ENCODE measurements around the gene LAYN. TPM values are rescaled to one million over a fixed set of nuclear protein-coding genes. Genes with fewer than 3 reads are reported as not detected.

Gene LAYN
- 11.5 TPM for total RNA-seq
- 30.9 TPM for polyA plus RNA-seq
- long read RNA-seq, donor 1, result 0 reads
- long read RNA-seq, donor 2, result 0 reads
- long read RNA-seq, donor 3, partial matches to known transcripts, result 0 of 1 reads
- long read RNA-seq, donor 3, other reads (novel, unspliced or antisense), result 0 of 1 reads
- long read RNA-seq, donor 4, partial matches to known transcripts, result 0 of 1 reads
- long read RNA-seq, donor 4, other reads (novel, unspliced or antisense), result 0 of 1 reads
- long read RNA-seq, donor 5, transcript LAYN-201 (7 exons, 2,066 nt), result major isoform, 9 of 11 reads
- long read RNA-seq, donor 5, partial matches to known transcripts, result 0 of 11 reads
- long read RNA-seq, donor 5, other reads (novel, unspliced or antisense), result 0 of 11 reads
- long read RNA-seq, donor 6, partial matches to known transcripts, result 0 of 6 reads
- long read RNA-seq, donor 6, other reads (novel, unspliced or antisense), result 0 of 6 reads
- long read RNA-seq, donor 7, partial matches to known transcripts, result 0 of 5 reads
- long read RNA-seq, donor 7, other reads (novel, unspliced or antisense), result 0 of 5 reads
- long read RNA-seq, donor 8, partial matches to known transcripts, result 0 of 2 reads
- long read RNA-seq, donor 8, other reads (novel, unspliced or antisense), result 0 of 2 reads
- long read RNA-seq, donor 9, partial matches to known transcripts, result 0 of 2 reads
- long read RNA-seq, donor 9, other reads (novel, unspliced or antisense), result 0 of 2 reads
- long read RNA-seq, donor 10, partial matches to known transcripts, result 0 of 2 reads
- long read RNA-seq, donor 10, other reads (novel, unspliced or antisense), result 0 of 2 reads

GRCh38 chr11:111540114-111540936 lies at the start of gene LAYN:
Gene LAYN (plus strand): TSS chr11:111540720. CDS start chr11:111540844, 124 bp downstream.
- H3K4me3 ChIP-seq (ENCODE audit: low read length in 2 of 2), result peak within 1 kb of the TSS; percentile 37 to 53
- DNase-seq (ENCODE audit: low read depth in 6 of 9, low spot score in 9 of 9), result peak in 1 of 9 donors; percentile 29
- H3K27ac ChIP-seq (ENCODE audit: low read depth in 1 of 2, low read length in 1 of 2), result peak within 1 kb of the TSS; percentile 57 to 88
- peaks cover 0 to 11% of the 10 kb centered on the region in 2 donors for H3K9me3 ChIP-seq (ENCODE audit: control insufficient read depth in 2 of 2, insufficient read depth in 1 of 2, low read length in 1 of 2)
- peaks cover 33 to 83% of the 10 kb centered on the region in 2 donors for H3K27me3 ChIP-seq (ENCODE audit: control insufficient read depth in 2 of 2, insufficient read depth in 1 of 2, low read length in 1 of 2)
- WGBS, result 8% methylated on average over 70 of the region's 70 CpGs
- H3K36me3 ChIP-seq (ENCODE audit: control insufficient read depth in 2 of 2, insufficient read depth in 2 of 2, low read length in 1 of 2), result no peaks in the 10 kb centered on the region
- H3K4me1 ChIP-seq (ENCODE audit: control insufficient read depth in 2 of 2, insufficient read depth in 2 of 2, low read length in 2 of 2), result peaks cover 6 to 24% of the 10 kb centered on the region in 2 donors

GRCh38 chr11:111494040-111494439 lies 46.5 kb upstream of the LAYN start:
- 98% methylated on average over 1 of the region's 1 CpG for WGBS
- no peaks in the 10 kb centered on the region for H3K36me3 ChIP-seq (ENCODE audit: control insufficient read depth in 2 of 2, insufficient read depth in 2 of 2, low read length in 1 of 2)
- H3K4me3 ChIP-seq (ENCODE audit: low read length in 2 of 2), result no peak overlapping the region
- no peaks in the 10 kb centered on the region for H3K27me3 ChIP-seq (ENCODE audit: control insufficient read depth in 2 of 2, insufficient read depth in 1 of 2, low read length in 1 of 2)
- no peaks in the 10 kb centered on the region for H3K4me1 ChIP-seq (ENCODE audit: control insufficient read depth in 2 of 2, insufficient read depth in 2 of 2, low read length in 2 of 2)
- no peaks in the 10 kb centered on the region for H3K9me3 ChIP-seq (ENCODE audit: control insufficient read depth in 2 of 2, insufficient read depth in 1 of 2, low read length in 1 of 2)
- no peak for DNase-seq (ENCODE audit: low read depth in 6 of 9, low spot score in 9 of 9)
- H3K27ac ChIP-seq (ENCODE audit: low read depth in 1 of 2, low read length in 1 of 2), result no peak overlapping the region

- H3K4me1 ChIP-seq (ENCODE audit: control insufficient read depth in 2 of 2, insufficient read depth in 2 of 2, low read length in 2 of 2), result no peaks in the 10 kb centered on the region
- H3K27ac ChIP-seq (ENCODE audit: low read depth in 1 of 2, low read length in 1 of 2), result no peak overlapping the region
- WGBS, result 91% methylated on average over 5 of the region's 5 CpGs
- H3K27me3 ChIP-seq (ENCODE audit: control insufficient read depth in 2 of 2, insufficient read depth in 1 of 2, low read length in 1 of 2), result no peaks in the 10 kb centered on the region
- DNase-seq (ENCODE audit: low read depth in 6 of 9, low spot score in 9 of 9), result no peak
- H3K4me3 ChIP-seq (ENCODE audit: low read length in 2 of 2), result no peak overlapping the region
- no peaks in the 10 kb centered on the region for H3K36me3 ChIP-seq (ENCODE audit: control insufficient read depth in 2 of 2, insufficient read depth in 2 of 2, low read length in 1 of 2)
- no peaks in the 10 kb centered on the region for H3K9me3 ChIP-seq (ENCODE audit: control insufficient read depth in 2 of 2, insufficient read depth in 1 of 2, low read length in 1 of 2)
These were observed 41.0 kb upstream of the LAYN start for GRCh38 chr11:111499483-111499882.

GRCh38 chr11:111500481-111500880 lies 40.0 kb upstream of the LAYN start:
- H3K4me1 ChIP-seq (ENCODE audit: control insufficient read depth in 2 of 2, insufficient read depth in 2 of 2, low read length in 2 of 2), result no peaks in the 10 kb centered on the region
- 93% methylated on average over 1 of the region's 1 CpG for WGBS
- no peaks in the 10 kb centered on the region for H3K36me3 ChIP-seq (ENCODE audit: control insufficient read depth in 2 of 2, insufficient read depth in 2 of 2, low read length in 1 of 2)
- no peak overlapping the region for H3K27ac ChIP-seq (ENCODE audit: low read depth in 1 of 2, low read length in 1 of 2)
- no peaks in the 10 kb centered on the region for H3K9me3 ChIP-seq (ENCODE audit: control insufficient read depth in 2 of 2, insufficient read depth in 1 of 2, low read length in 1 of 2)
- no peak for DNase-seq (ENCODE audit: low read depth in 6 of 9, low spot score in 9 of 9)
- no peaks in the 10 kb centered on the region for H3K27me3 ChIP-seq (ENCODE audit: control insufficient read depth in 2 of 2, insufficient read depth in 1 of 2, low read length in 1 of 2)
- no peak overlapping the region for H3K4me3 ChIP-seq (ENCODE audit: low read length in 2 of 2)

- no peak for DNase-seq (ENCODE audit: low read depth in 6 of 9, low spot score in 9 of 9)
- H3K27me3 ChIP-seq (ENCODE audit: control insufficient read depth in 2 of 2, insufficient read depth in 1 of 2, low read length in 1 of 2), result no peaks in the 10 kb centered on the region
- no peaks in the 10 kb centered on the region for H3K36me3 ChIP-seq (ENCODE audit: control insufficient read depth in 2 of 2, insufficient read depth in 2 of 2, low read length in 1 of 2)
- no peak overlapping the region for H3K4me3 ChIP-seq (ENCODE audit: low read length in 2 of 2)
- WGBS, result 91% methylated on average over 1 of the region's 1 CpG
- H3K9me3 ChIP-seq (ENCODE audit: control insufficient read depth in 2 of 2, insufficient read depth in 1 of 2, low read length in 1 of 2), result no peaks in the 10 kb centered on the region
- no peaks in the 10 kb centered on the region for H3K4me1 ChIP-seq (ENCODE audit: control insufficient read depth in 2 of 2, insufficient read depth in 2 of 2, low read length in 2 of 2)
- no peak overlapping the region for H3K27ac ChIP-seq (ENCODE audit: low read depth in 1 of 2, low read length in 1 of 2)
These were observed 37.9 kb upstream of the LAYN start for GRCh38 chr11:111502611-111503010.

- no peaks in the 10 kb centered on the region for H3K9me3 ChIP-seq (ENCODE audit: control insufficient read depth in 2 of 2, insufficient read depth in 1 of 2, low read length in 1 of 2)
- peaks cover 32 to 43% of the 10 kb centered on the region in 2 donors for H3K27me3 ChIP-seq (ENCODE audit: control insufficient read depth in 2 of 2, insufficient read depth in 1 of 2, low read length in 1 of 2)
- peaks cover 6 to 11% of the 10 kb centered on the region in 2 donors for H3K4me1 ChIP-seq (ENCODE audit: control insufficient read depth in 2 of 2, insufficient read depth in 2 of 2, low read length in 2 of 2)
- H3K27ac ChIP-seq (ENCODE audit: low read depth in 1 of 2, low read length in 1 of 2), result no peak overlapping the region
- no peak overlapping the region for H3K4me3 ChIP-seq (ENCODE audit: low read length in 2 of 2)
- 95% methylated on average over 1 of the region's 1 CpG for WGBS
- no peaks in the 10 kb centered on the region for H3K36me3 ChIP-seq (ENCODE audit: control insufficient read depth in 2 of 2, insufficient read depth in 2 of 2, low read length in 1 of 2)
- DNase-seq (ENCODE audit: low read depth in 6 of 9, low spot score in 9 of 9), result no peak
These were observed 30.2 kb upstream of the LAYN start for GRCh38 chr11:111510311-111510710.

- H3K9me3 ChIP-seq (ENCODE audit: control insufficient read depth in 2 of 2, insufficient read depth in 1 of 2, low read length in 1 of 2), result no peaks in the 10 kb centered on the region
- peak within 1 kb of the TSS; percentile 19 to 29 for H3K4me3 ChIP-seq (ENCODE audit: low read length in 2 of 2)
- peaks cover 6 to 11% of the 10 kb centered on the region in 2 donors for H3K4me1 ChIP-seq (ENCODE audit: control insufficient read depth in 2 of 2, insufficient read depth in 2 of 2, low read length in 2 of 2)
- peak in 1 of 9 donors; percentile 38 for DNase-seq (ENCODE audit: low read depth in 6 of 9, low spot score in 9 of 9)
- no peak within 1 kb of the TSS for H3K27ac ChIP-seq (ENCODE audit: low read depth in 1 of 2, low read length in 1 of 2)
- no peaks in the 10 kb centered on the region for H3K36me3 ChIP-seq (ENCODE audit: control insufficient read depth in 2 of 2, insufficient read depth in 2 of 2, low read length in 1 of 2)
- H3K27me3 ChIP-seq (ENCODE audit: control insufficient read depth in 2 of 2, insufficient read depth in 1 of 2, low read length in 1 of 2), result peaks cover 32 to 43% of the 10 kb centered on the region in 2 donors
- WGBS, result 7% methylated on average over 90 of the region's 90 CpGs
These were observed 28.0 kb upstream of the LAYN start, which contains the start of gene BTG4 for GRCh38 chr11:111512296-111513239. Gene BTG4 (minus strand): TSS chr11:111512386. CDS start chr11:111498776, 13,610 bp downstream.

GRCh38 chr11:111513240-111513605 lies 27.3 kb upstream of the LAYN start:
- no peak for DNase-seq (ENCODE audit: low read depth in 6 of 9, low spot score in 9 of 9)
- Histone ChIP-seq H3K36me3 (ENCODE audit: control insufficient read depth in 2 of 2, insufficient read depth in 2 of 2, low read length in 1 of 2) (no peaks in the 10 kb centered on the region), H3K27me3 (ENCODE audit: control insufficient read depth in 2 of 2, insufficient read depth in 1 of 2, low read length in 1 of 2) (peaks cover 32 to 43% of the 10 kb centered on the region in 2 donors), H3K4me3 (ENCODE audit: low read length in 2 of 2) (no peak overlapping the region), H3K27ac (ENCODE audit: low read depth in 1 of 2, low read length in 1 of 2) (no peak overlapping the region), H3K4me1 (ENCODE audit: control insufficient read depth in 2 of 2, insufficient read depth in 2 of 2, low read length in 2 of 2) (peaks cover 6 to 11% of the 10 kb centered on the region in 2 donors), H3K9me3 (ENCODE audit: control insufficient read depth in 2 of 2, insufficient read depth in 1 of 2, low read length in 1 of 2) (no peaks in the 10 kb centered on the region)
- 40% methylated on average over 6 of the region's 6 CpGs for WGBS

Data from thymus (tissue), 14 donors.